Right lobe of liver (tissue), 6 donors: Measurements from ENCODE around the gene DZANK1. TPM values are rescaled to one million over a fixed set of nuclear protein-coding genes. Genes with fewer than 3 reads are reported as not detected.
"Not testable (repeated sequence)": the region's sequence is repeated elsewhere in the genome, so short reads cannot be mapped to it uniquely, and the experiment has no call there.

ENCODE experiments used
- ATAC-seq, 4 donors: fragments of 200-7000 bp; cut with Tn5 transposase; one replicate each; pipeline ENCODE4 v1.9.1; 2020; ENCODE audit warnings: mild to moderate bottlenecking in 4 of 4, moderate library complexity in 4 of 4
- DNase-seq, 3 donors: peaks; one replicate each; pipeline ENCODE4 v3.0.0-alpha.2; 2020
- H3K27ac ChIP-seq, 3 donors: fragments of 200-600 bp; one replicate each; pipeline ENCODE4 v1.8.0; 2022
- H3K27me3 ChIP-seq, 2 donors: fragments of 200-600 bp; one replicate each; pipeline ENCODE4 v1.8.0; 2022
- H3K36me3 ChIP-seq, 4 donors: fragments of 200-600 bp; sonication (generic) in 1 of 4; one replicate each; pipeline versions ENCODE4 v1.5.1 to v1.8.0; 2017 to 2022; ENCODE audit warnings: control low read depth in 1 of 4
- H3K4me1 ChIP-seq, 4 donors: fragments of 200-600 bp; sonication (generic) in 1 of 4; one replicate each; pipeline versions ENCODE4 v1.5.1 to v1.8.0; 2017 to 2022; ENCODE audit warnings: control low read depth in 1 of 4
- H3K4me3 ChIP-seq, 3 donors: fragments of 200-600 bp; one replicate each; pipeline ENCODE4 v1.8.0; 2022
- H3K9me3 ChIP-seq, 4 donors: fragments of 200-600 bp; sonication (generic) in 1 of 4; one replicate each; pipeline versions ENCODE4 v1.5.1 to v1.8.0; 2017 to 2022; ENCODE audit warnings: control low read depth in 1 of 4
- CTCF ChIP-seq, 4 donors: fragments of 200-600 bp in 3 of 4; fragments of 450-650 bp in 1 of 4; IDR thresholded peaks; one replicate each; pipeline versions ENCODE4 v1.5.1 to v1.8.0; 2016 to 2022; ENCODE audit warnings: antibody characterized with exemption in 4 of 4, mild to moderate bottlenecking in 2 of 4
- POLR2A ChIP-seq: fragments of 450-650 bp; IDR thresholded peaks from one replicate; pipeline ENCODE4 v1.6.1; 2017; ENCODE audit warnings: antibody characterized with exemption, mild to moderate bottlenecking
- WGBS: methylation state at CpG from one replicate; pipeline ENCODE4 v1.1.6; 2018; ENCODE audit warnings: low coverage, low lambda C conversion rate; ENCODE audit not compliant: insufficient coverage; ENCODE audit errors: missing lambda C conversion rate; 5-methylcytosine and 5-hydroxymethylcytosine counted together
- intact Hi-C, 2 donors: fragments of 100-400 bp; cut with DNase I; formaldehyde crosslinking; loops; one replicate each; pipeline versions ENCODE4 v1.11.2 to v1.14.1; 2022
- total RNA-seq, 6 experiments: library from RNA; depleted of rRNA in 2 of 6; stranded (reverse); fragments of >200 nt in 2 of 6; fragmentation: NEBNext Ultra II Directional in 3 of 6; extraction: Animal tissue kit (Norgen Biotek cat#: 25700) in 3 of 6; gene quantifications; one replicate each; pipeline versions ENCODE4 v1.1.0 to v1.2.4, GENCODE V29; 2016 to 2023
- donor health status: DM: no; HTN: yes; CAD: no.
- donor health status: DM: no; HTN: no; CAD: no.
- donor health status: DM: no; HTN: no; CAD: no.
- donor health status: DM: no; HTN: yes; CAD: no.
- donor health status: DM: no; HTN: yes; CAD: no.

The DZANK1 gene
- total RNA-seq, 6 experiments from 2014 or later, result 0.25 to 0.68 (median 0.41) TPM

- DNase-seq, result no peak
- WGBS, result no CpG with 5 or more reads among the region's 8 CpGs
- Histone ChIP-seq H3K27ac (no peak overlapping the region), H3K27me3 (no peaks in the 10 kb centered on the region), H3K4me3 (no peak overlapping the region), H3K9me3 (no peaks in the 10 kb centered on the region), H3K36me3 (no peaks in the 10 kb centered on the region), H3K4me1 (no peaks in the 10 kb centered on the region)
- TF ChIP-seq CTCF (IDR thresholded peaks at IDR 0.05), result no peak
- no peak for TF ChIP-seq POLR2A
- ATAC-seq, result no peak
- intact Hi-C loops, result no loop called here
Measured at GRCh38 chr20:18405826-18406225, 61.0 kb downstream of the DZANK1 start.

- no peak overlapping the region for H3K27ac ChIP-seq
- no peaks in the 10 kb centered on the region for H3K36me3 ChIP-seq
- TF ChIP-seq POLR2A (no peak), CTCF (IDR thresholded peaks at IDR 0.05) (no peak)
- H3K27me3 ChIP-seq, result no peaks in the 10 kb centered on the region
- intact Hi-C loops, result no loop called here
- no peaks in the 10 kb centered on the region for H3K9me3 ChIP-seq
- 61% methylated on average over 2 of the region's 2 CpGs for WGBS
- H3K4me1 ChIP-seq, result no peaks in the 10 kb centered on the region
- no peak overlapping the region for H3K4me3 ChIP-seq
- ATAC-seq, result no peak
- DNase-seq, result no peak
Measured at GRCh38 chr20:18404172-18404571, 62.7 kb downstream of the DZANK1 start.

GRCh38 chr20:18403269-18403668, 63.6 kb downstream of the DZANK1 start:
- no peak for ATAC-seq
- intact Hi-C loops, result no loop called here

GRCh38 chr20:18401305-18401704, 65.5 kb downstream of the DZANK1 start:
- WGBS, result 95% methylated on average over 3 of the region's 3 CpGs
- no peaks in the 10 kb centered on the region for H3K36me3 ChIP-seq
- no peak for ATAC-seq
- no peak for TF ChIP-seq CTCF (IDR thresholded peaks at IDR 0.05)
- TF ChIP-seq POLR2A, result no peak
- intact Hi-C loops, result no loop called here
- no peaks in the 10 kb centered on the region for H3K27me3 ChIP-seq
- no peak overlapping the region for H3K27ac ChIP-seq
- no peaks in the 10 kb centered on the region for H3K9me3 ChIP-seq
- H3K4me1 ChIP-seq, result no peaks in the 10 kb centered on the region
- DNase-seq, result no peak
- no peak overlapping the region for H3K4me3 ChIP-seq

More at GRCh38 chr20:18403269-18403668, 63.6 kb downstream of the DZANK1 start:
- no peak for DNase-seq
- Histone ChIP-seq H3K27ac (no peak overlapping the region), H3K27me3 (no peaks in the 10 kb centered on the region), H3K4me3 (no peak overlapping the region), H3K9me3 (no peaks in the 10 kb centered on the region), H3K4me1 (no peaks in the 10 kb centered on the region), H3K36me3 (no peaks in the 10 kb centered on the region)
- TF ChIP-seq CTCF (IDR thresholded peaks at IDR 0.05), result no peak
- no peak for TF ChIP-seq POLR2A

GRCh38 chr20:18400460-18400859, 66.4 kb downstream of the DZANK1 start:
- TF ChIP-seq CTCF (IDR thresholded peaks at IDR 0.05) (no peak), POLR2A (no peak)
- Histone ChIP-seq H3K27ac (no peak overlapping the region), H3K27me3 (no peaks in the 10 kb centered on the region), H3K4me1 (no peaks in the 10 kb centered on the region), H3K36me3 (no peaks in the 10 kb centered on the region), H3K4me3 (no peak overlapping the region), H3K9me3 (no peaks in the 10 kb centered on the region)
- intact Hi-C loops, result no loop called here
- WGBS, result 70% methylated on average over 2 of the region's 2 CpGs
- DNase-seq, result no peak
- ATAC-seq, result no peak

GRCh38 chr20:18398713-18399112, 68.1 kb downstream of the DZANK1 start:
- H3K4me1 ChIP-seq, H3K27ac ChIP-seq, intact Hi-C loops, H3K27me3 ChIP-seq, ATAC-seq, H3K4me3 ChIP-seq, DNase-seq, H3K36me3 ChIP-seq, H3K9me3 ChIP-seq: not testable (repeated sequence)
- WGBS, result 85% methylated on average over 8 of the region's 8 CpGs
